HG03354 (cell line): ENCODE results near the gene LEO1.

Experiments
- ATAC-seq: cut with Tn5 transposase; IDR thresholded peaks from one replicate; pipeline ENCODE4 v1.9.1; 2021; ENCODE audit warnings: mild to moderate bottlenecking; ENCODE audit not compliant: unreplicated experiment, poor library complexity, severe bottlenecking

The LEO1 gene

DNA sequence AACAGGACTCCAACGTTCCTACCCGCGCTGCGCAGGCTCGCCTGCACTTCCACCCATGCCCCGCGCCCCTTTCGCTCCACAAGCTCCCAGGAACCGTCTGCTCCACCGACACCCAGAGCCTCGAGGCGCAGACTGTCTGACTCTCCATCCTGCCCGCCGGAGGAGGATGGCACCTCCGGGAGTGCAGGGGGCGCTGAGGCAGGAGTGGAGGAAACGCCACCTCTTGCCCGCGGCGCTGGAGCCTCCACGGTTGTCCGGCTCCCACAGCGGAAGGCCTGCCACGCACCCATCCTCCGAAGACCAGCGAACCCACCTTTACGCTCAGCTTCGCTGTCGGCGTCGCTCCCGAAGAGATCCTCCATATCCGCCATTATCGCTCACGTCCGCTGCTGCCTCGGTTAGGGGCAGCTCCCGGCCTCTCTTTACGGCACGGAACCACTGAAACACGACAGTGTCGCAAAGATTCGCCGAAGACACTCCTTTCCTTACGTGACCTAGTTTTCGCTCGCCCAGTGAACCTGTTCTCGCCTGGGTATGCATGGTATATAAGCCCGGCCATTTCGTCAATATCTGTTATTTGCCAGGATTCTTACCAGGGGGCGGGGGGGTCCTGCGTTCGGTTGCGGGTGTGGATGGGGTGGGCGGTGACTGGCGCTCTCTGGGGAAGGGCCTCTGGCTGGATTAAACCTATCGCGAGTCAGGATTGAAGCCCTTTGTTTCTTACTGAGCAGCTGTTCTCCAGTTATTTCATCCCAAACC lies at the start of gene LEO1:
LEO1 (minus strand) TSS at position 404 of the 759 bp plus-strand sequence; CDS start at position 371, 33 bp downstream.
- peak; percentile 89 for ATAC-seq

DNA sequence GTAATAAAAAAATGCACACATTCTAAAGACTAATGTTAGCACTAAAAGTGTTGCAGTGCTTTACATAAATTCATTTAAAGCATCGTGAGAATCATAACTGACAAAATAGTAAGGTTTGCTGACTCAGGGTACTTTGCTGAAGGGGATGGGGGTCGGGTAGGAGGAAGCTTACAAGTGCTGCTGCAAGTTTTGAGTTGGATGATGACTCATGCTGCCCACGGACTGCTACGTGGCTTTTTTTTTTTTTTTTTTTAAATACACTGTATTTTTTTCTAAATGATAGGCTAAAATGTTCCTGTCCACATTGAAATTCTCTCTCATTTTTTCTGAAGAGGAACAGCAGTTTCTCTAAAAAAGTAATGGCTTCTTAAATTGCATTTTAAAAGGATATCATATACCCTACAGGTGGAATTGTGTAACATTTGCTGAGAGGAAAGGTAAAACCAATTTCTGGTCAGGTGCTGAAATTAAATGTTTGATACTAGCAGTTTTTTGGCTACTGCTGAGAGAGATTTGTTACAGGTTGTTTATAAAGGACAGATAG lies 49.6 kb upstream of the LEO1 start:
- no peak for ATAC-seq

DNA sequence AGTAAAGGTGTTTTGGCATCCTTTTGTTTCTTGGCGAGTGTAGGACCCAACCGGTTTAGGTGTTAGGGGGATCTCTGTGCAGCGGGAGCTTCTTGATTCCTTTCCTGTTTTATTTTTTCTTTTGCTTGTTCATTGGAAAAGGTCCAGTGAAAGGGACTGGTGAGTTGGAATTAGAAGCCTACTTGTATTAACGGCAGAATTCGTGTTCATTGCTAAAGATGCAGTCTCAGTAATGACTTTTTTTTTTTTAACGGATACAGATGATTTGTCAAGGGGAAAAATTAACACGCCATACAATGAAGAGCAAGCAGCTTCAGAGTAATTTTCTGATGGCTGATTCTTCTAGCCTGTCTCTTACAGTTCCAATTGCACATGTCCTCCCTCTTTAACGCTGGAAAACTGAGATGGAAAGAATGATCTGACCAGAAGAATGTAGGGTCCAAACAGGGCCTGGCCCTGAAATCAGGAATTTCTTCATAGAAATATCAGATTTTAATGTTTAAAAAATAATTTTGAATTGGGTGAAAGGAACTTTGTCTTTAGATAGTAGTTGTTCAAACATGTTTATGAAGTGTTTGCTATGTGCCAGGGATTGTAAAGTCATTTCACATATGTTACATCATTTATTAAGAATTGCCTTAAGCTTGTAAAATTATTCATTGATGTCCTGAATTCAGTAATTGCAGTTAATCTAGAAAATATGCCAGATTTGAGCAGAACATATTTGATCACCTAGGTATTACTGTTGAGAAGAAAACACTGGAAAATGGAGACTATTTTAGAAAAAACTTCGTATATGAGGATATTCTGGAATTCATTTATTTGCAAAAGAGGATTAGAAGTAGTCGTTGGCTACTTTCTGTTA lies 48.9 kb upstream of the LEO1 start:
- ATAC-seq, result no peak

- ATAC-seq, result peak; percentile 64
These were observed 48.0 kb upstream of the LEO1 start for GRCh38 chr15:52019394-52020220.

DNA sequence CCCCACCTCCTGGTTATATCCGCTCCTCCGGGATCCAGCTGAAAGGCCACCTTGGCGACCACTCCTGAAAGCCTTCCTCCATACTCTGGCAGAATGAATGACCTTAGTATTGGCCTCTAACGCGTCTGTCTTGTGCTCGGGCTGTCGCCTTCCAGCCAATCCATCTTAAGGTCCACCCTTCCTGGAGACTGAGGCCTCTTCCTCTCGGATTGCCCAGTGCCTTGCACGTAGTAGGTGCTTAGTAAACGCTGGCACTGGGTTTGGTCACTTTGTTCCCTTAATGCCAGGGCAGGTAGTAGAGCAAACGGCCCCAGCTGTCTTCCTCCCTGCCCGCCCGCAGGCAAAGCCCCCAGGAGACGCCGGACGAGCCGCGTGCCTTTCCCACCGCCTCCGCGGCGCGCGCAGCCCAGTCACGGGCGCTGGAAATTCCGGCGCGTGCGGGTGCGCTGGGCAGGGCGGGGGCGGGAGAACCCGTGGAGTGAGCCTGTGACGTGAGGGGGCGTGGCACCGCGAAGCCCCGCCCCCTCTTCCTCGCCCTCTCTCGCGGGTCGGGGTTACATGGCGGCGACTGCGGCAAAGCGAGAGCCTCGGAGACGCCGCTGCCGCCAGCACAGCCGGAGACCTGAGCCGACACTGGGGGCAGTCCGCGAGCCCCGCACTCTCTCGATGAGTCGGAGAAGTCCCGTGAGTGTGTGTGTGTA lies 47.3 kb upstream of the LEO1 start, which contains the start of gene MAPK6:
MAPK6 (plus strand) TSS at position 527 of the 701 bp plus-strand sequence. CDS start 27,242 bp downstream, outside the sequence.
- peak; percentile 76 for ATAC-seq

DNA sequence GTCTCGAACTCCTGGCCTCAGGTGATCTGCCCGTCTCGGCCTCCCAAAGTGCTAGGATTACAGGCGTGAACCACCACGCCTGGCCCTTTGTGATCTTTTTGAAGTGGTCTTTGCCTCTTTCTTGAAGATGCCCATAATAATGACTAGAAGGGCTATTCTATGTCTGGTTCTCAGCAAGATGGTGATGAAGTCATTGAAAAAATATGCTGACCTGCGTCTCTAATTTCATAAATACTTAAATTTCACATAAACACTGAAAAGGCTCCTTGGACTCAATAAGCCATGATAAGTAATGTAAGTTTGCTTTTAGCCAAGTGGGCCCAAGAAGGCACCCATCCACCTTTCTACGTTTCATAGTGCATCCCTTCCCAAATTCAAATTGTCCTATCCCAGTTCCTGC lies 46.7 kb upstream of the LEO1 start:
- ATAC-seq, result no peak

- no peak for ATAC-seq
These were observed 44.7 kb upstream of the LEO1 start for GRCh38 chr15:52016316-52016715.

DNA sequence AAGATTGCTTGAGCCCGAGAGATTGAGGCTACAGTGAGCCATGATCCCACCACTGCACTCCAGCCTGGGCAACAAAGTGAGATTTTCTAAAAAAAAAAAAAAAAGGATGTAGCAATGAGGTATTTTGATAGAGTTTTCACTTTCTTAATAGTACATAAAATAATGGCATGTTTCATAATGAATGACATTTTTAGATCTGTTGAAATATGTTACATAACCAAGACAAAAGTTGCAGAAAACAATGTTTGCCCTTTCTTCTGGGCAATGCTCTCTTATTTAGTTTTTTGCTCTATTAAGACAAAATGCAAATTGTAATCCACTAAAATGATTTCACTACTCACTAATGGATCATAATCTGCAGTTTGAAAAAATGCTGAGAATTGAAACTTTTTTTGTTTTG lies 43.0 kb upstream of the LEO1 start:
- no peak for ATAC-seq

DNA sequence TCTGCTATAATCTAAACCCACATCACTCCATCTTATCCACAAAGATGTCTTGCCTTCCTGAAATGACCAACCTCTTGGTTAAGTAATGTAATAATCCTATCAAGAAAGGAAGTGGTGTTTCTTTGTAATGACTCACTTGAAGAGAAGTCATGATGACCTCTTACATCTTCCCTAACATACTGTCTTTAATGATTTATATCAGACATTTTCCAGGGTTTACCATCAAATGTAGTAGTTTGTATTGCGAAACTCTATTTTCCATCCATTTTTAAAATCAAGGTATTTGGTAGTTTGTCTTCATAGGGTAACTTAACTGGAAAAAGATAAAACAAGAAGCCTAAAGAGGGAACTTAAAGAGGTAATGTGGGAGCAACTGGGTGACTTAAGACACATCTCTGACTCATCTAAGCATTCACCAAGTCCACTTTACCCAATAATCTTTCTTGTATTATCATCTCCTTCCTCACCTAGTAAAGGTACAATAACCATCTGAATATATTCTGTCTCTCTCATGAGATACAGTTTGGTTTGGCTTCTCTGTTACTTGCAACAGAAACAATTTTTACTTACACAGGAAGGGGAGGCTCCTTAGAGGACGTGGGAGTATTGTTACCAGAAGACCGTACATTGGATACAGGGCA lies 41.7 kb upstream of the LEO1 start:
- ATAC-seq, result peak; percentile 55

DNA sequence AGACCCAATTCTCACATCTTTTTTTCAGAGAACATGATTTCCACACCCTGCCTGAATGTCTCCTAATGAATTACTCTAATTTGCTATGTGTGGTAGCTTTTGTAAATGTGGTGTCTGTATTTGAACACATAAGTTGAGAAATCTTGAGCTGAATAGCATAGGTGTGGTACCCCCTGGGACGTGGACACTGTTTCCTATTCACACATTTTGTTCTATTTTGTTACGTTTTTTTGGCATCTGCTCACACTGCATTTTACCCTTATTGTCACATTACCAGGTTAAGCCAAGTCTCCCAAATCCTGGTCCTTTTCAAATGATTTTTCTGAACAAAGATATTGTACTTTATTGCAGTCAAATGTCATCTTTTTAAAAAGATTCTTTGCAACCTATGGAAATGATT lies 40.6 kb upstream of the LEO1 start:
- no peak for ATAC-seq

DNA sequence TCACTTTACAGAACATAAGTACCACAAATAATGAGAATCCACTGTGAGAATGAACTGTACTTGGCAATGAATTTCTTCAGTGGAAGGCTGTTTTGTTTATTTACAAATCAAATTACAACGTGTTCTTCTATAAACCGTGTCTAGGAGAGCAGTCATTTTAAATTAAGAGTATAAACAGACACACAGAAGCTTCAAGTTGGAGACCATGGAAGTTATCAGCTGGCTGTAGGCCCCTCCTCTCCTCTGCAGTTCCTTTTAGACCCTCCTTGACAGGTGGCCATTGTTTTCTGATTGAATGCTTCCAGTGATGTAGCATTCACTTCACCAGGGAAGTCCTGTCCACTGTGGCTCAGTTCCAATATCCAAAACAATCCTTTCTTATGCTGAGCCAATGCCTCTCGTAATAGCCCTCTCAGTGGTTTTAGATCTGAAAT lies 40.1 kb upstream of the LEO1 start:
- ATAC-seq, result no peak

GRCh38 chr15:52010633-52011595 lies 39.3 kb upstream of the LEO1 start:
- ATAC-seq, result no peak

GRCh38 chr15:52008698-52009434 lies 37.3 kb upstream of the LEO1 start:
- peak; percentile 30 for ATAC-seq

DNA sequence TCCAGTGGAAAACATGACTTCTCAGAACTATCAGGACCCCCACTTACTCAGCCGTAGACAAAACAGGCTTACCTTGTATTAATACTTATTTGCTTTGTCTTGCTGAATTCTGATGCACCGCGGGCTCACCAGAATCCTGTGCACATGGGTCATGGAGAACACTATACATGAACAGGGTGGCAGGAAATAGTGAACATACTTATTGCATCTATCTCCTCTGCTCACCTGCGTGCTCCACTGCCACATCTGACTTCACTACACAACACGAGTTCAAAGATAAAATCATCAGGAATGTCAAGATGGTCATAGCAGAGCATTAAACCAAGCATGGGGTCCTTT lies 36.8 kb upstream of the LEO1 start:
- no peak for ATAC-seq

- ATAC-seq, result peak; percentile 1
These were observed 35.2 kb upstream of the LEO1 start for GRCh38 chr15:52006702-52007340.
